IMR-90 (cell line): ENCODE results near the gene SETD2. TPM values are rescaled to one million over a fixed set of nuclear protein-coding genes. Genes with fewer than 3 reads are reported as not detected.

Source experiments
- ATAC-seq: fragments of 200-7000 bp; cut with Tn5 transposase; 2 replicates; pipeline ENCODE4 v1.9.1; 2020; ENCODE audit warnings: low read depth, mild to moderate bottlenecking, moderate library complexity
- BruUV-seq: library from RNA; stranded (reverse); fragments of 400-500 nt; replicated peaks from 2 replicates; lab custom pipeline; 2021; lab: Mats Ljungman, UMichigan
- CTCF ChIA-PET: fragments of 300-600 bp; formaldehyde crosslinking; extraction: SDS; loops from one replicate; lab custom pipeline; 2021; ENCODE audit warnings: antibody characterized with exemption; lab: Yijun Ruan, JAX
- POLR2A ChIA-PET: fragments of 300-600 bp; sonication (Branson Sonifier 250); formaldehyde crosslinking; loops from one replicate; lab custom pipeline; 2022; ENCODE audit warnings: antibody characterized with exemption; ENCODE audit not compliant: unreplicated experiment; lab: Charles Lee
- DNase-seq: peaks from one replicate; pipeline ENCODE4 v3.0.0; 2013
- H2AFZ ChIP-seq: replicated peaks from 2 replicates; pipeline ENCODE3; 2013; ENCODE audit warnings: low read length, mild to moderate bottlenecking; ENCODE audit not compliant: poor library complexity
- H2AK5ac ChIP-seq: 2 replicates; pipeline ENCODE4 v1.6.1; 2013; ENCODE audit warnings: low read depth, low read length, inconsistent platforms
- H2AK9ac ChIP-seq: replicated peaks from 2 replicates; pipeline ENCODE3; 2013; ENCODE audit warnings: mild to moderate bottlenecking, low read depth, low read length, moderate library complexity; ENCODE audit not compliant: poor library complexity
- H2BK120ac ChIP-seq: 2 replicates; pipeline ENCODE4 v1.6.1; 2013; ENCODE audit warnings: low read depth, low read length, inconsistent platforms
- H2BK15ac ChIP-seq: 3 replicates; pipeline ENCODE4 v1.6.1; 2013; ENCODE audit warnings: low read depth, low read length, inconsistent platforms
- H2BK20ac ChIP-seq: 2 replicates; pipeline ENCODE4 v1.6.1; 2013; ENCODE audit warnings: low read depth, mild to moderate bottlenecking, inconsistent platforms, low read length, moderate library complexity
- H2BK5ac ChIP-seq: 2 replicates; pipeline ENCODE4 v1.6.1; 2013; ENCODE audit warnings: mild to moderate bottlenecking, low read depth, low read length, inconsistent platforms; ENCODE audit not compliant: poor library complexity, severe bottlenecking
- H3K14ac ChIP-seq: replicated peaks from 2 replicates; pipeline ENCODE4 v1.6.1; 2013; ENCODE audit warnings: low read depth, low read length, inconsistent platforms
- H3K18ac ChIP-seq: 2 replicates; pipeline ENCODE4 v1.6.1; 2013; ENCODE audit warnings: low read depth, low read length, control low read depth
- H3K23ac ChIP-seq: 2 replicates; pipeline ENCODE4 v1.6.1; 2013; ENCODE audit warnings: low read depth, low read length, inconsistent platforms
- H3K27ac ChIP-seq: 2 replicates; pipeline ENCODE4 v1.5.1; 2013; ENCODE audit warnings: mild to moderate bottlenecking, control low read depth, low read length; ENCODE audit not compliant: insufficient read depth
- H3K27me3 ChIP-seq: 2 replicates; pipeline ENCODE4 v1.6.1; 2013; ENCODE audit warnings: low read length; ENCODE audit not compliant: control insufficient read depth, insufficient read depth
- H3K36me3 ChIP-seq: 2 replicates; pipeline ENCODE4 v1.6.1; 2013; ENCODE audit warnings: low read length, mixed read lengths; ENCODE audit not compliant: control insufficient read depth, insufficient read depth
- H3K4ac ChIP-seq: 2 replicates; pipeline ENCODE4 v1.6.1; 2013; ENCODE audit warnings: low read depth, low read length, inconsistent platforms
- H3K4me1 ChIP-seq: 2 replicates; pipeline ENCODE4 v1.6.1; 2013; ENCODE audit warnings: low read length, mixed read lengths; ENCODE audit not compliant: control insufficient read depth, insufficient read depth
- H3K4me2 ChIP-seq: 2 replicates; pipeline ENCODE4 v1.6.1; 2013; ENCODE audit warnings: low read depth, mild to moderate bottlenecking, control low read depth, low read length, moderate library complexity
- H3K4me3 ChIP-seq: 2 replicates; pipeline ENCODE4 v1.5.1; 2013; ENCODE audit warnings: low read depth, mild to moderate bottlenecking, control low read depth, low read length, moderate library complexity; ENCODE audit not compliant: insufficient read depth
- H3K56ac ChIP-seq: 2 replicates; pipeline ENCODE4 v1.6.1; 2013; ENCODE audit warnings: low read length, inconsistent platforms; ENCODE audit not compliant: insufficient read depth; ENCODE audit errors: extremely low read depth
- H3K79me1 ChIP-seq, 2 experiments: 2 replicates each; pipeline ENCODE4 v1.6.1; 2013; ENCODE audit warnings: low read length in 2 of 2, inconsistent platforms in 1 of 2, low read depth in 1 of 2
- H3K9ac ChIP-seq: 2 replicates; pipeline ENCODE4 v1.6.1; 2013; ENCODE audit warnings: low read depth, low read length, control low read depth
- H3K9me1 ChIP-seq: 2 replicates; pipeline ENCODE4 v1.6.1; 2013; ENCODE audit warnings: low read length, inconsistent platforms; ENCODE audit not compliant: insufficient read depth
- H3K9me3 ChIP-seq: 2 replicates; pipeline ENCODE4 v1.6.1; 2013; ENCODE audit warnings: low read length; ENCODE audit not compliant: control insufficient read depth, insufficient read depth
- H4K20me1 ChIP-seq: 2 replicates; pipeline ENCODE4 v1.6.1; 2013; ENCODE audit warnings: low read length, inconsistent platforms; ENCODE audit not compliant: insufficient read depth
- H4K5ac ChIP-seq: 2 replicates; pipeline ENCODE4 v1.6.1; 2013; ENCODE audit warnings: mild to moderate bottlenecking, low read depth, low read length, control low read depth
- H4K8ac ChIP-seq, 2 experiments: 2 replicates each; pipeline ENCODE4 v1.6.1; 2013; ENCODE audit warnings: low read depth in 2 of 2, low read length in 2 of 2, control low read depth in 1 of 2, inconsistent platforms in 1 of 2
- H4K91ac ChIP-seq: 2 replicates; pipeline ENCODE4 v1.6.1; 2013; ENCODE audit warnings: low read depth, low read length, inconsistent platforms; ENCODE audit not compliant: insufficient read depth
- BHLHE40 ChIP-seq: fragments of 150-350 bp; IDR thresholded peaks from 2 replicates; pipeline ENCODE4 v1.6.1; 2016; ENCODE audit warnings: mild to moderate bottlenecking, low read depth, low read length
- CEBPB ChIP-seq: IDR thresholded peaks from 2 replicates; pipeline ENCODE4 v1.6.1; 2012; ENCODE audit warnings: low read depth, low read length, improper control_type of control experiment
- FOS ChIP-seq: fragments of 150-350 bp; IDR thresholded peaks from 2 replicates; pipeline ENCODE4 v1.6.1; 2016; ENCODE audit warnings: low read depth, low read length
- NFE2L2 ChIP-seq: fragments of 150-350 bp; IDR thresholded peaks from 2 replicates; pipeline ENCODE4 v1.6.1; 2016; ENCODE audit warnings: low read depth, mild to moderate bottlenecking, low read length
- POLR2A ChIP-seq: IDR thresholded peaks from 2 replicates; pipeline ENCODE4 v1.6.1; 2012; ENCODE audit warnings: mild to moderate bottlenecking, low read depth, low read length
- RFX5 ChIP-seq: IDR thresholded peaks from 2 replicates; pipeline ENCODE4 v1.8.0; 2012; ENCODE audit warnings: low read depth, mild to moderate bottlenecking, low read length, moderate library complexity
- SMC3 ChIP-seq: fragments of 150-350 bp; IDR thresholded peaks from 2 replicates; pipeline ENCODE4 v1.6.1; 2016; ENCODE audit warnings: low read depth, mild to moderate bottlenecking, antibody characterized with exemption, low read length, moderate library complexity
- USF2 ChIP-seq: fragments of 150-350 bp; IDR thresholded peaks from 2 replicates; pipeline ENCODE4 v1.6.1; 2017; ENCODE audit warnings: mild to moderate bottlenecking, antibody characterized with exemption, low read length, low read depth
- WGBS, 2 experiments: methylation state at CpG; one replicate each; pipeline versions ENCODE4 v1.1.5 to v1.1.7; 2013; ENCODE audit warnings: missing lambda C conversion rate in 2 of 2; ENCODE audit not compliant: insufficient read length in 1 of 2; ENCODE audit errors: extremely low coverage in 2 of 2; 5-methylcytosine and 5-hydroxymethylcytosine counted together
- dilution Hi-C: fragments of 300-500 bp; cut with HindIII; formaldehyde crosslinking; loops from one replicate; pipeline ENCODE4 v1.14.3; 2018; ENCODE audit warnings: low sequenced_read_pairs; ENCODE audit not compliant: unreplicated experiment
- in situ Hi-C: fragments of 300-500 bp; cut with MboI; formaldehyde crosslinking; loops from 3 replicates; pipeline ENCODE4 v1.14.3; 2019; ENCODE audit warnings: low sequenced_read_pairs, inconsistent platforms, mixed read lengths
- intact Hi-C: fragments of 100-400 bp; cut with micrococcal nuclease; formaldehyde crosslinking; loops from 2 replicates; pipeline ENCODE4 v1.10.0; 2022
- polyA plus RNA-seq, 3 experiments: library from polyadenylated mRNA; depleted of rRNA; stranded (reverse); fragments of >200 nt; gene quantifications; 2 replicates each; pipeline ENCODE4 v1.2.3, GENCODE V29; 2012; ENCODE audit warnings: low replicate concordance in 1 of 3
- total RNA-seq: library from RNA; depleted of rRNA; stranded (reverse); fragments of >200 nt; gene quantifications from 2 replicates; pipeline ENCODE4 v1.2.3, GENCODE V29; 2012

SETD2 gene
- total and polyA plus RNA-seq, 2 of the 4 experiments (the other 2 are of a cell fraction): 18.3 to 20.1 TPM

GRCh38 chr3:47000198-47000815, 163.6 kb downstream of the SETD2 start:
- Histone ChIP-seq H4K8ac (no peak overlapping the region), H3K79me1 (no peaks in the 10 kb centered on the region), H3K36me3 (peaks cover 4% of the 10 kb centered on the region; the same call in 1 of the 2 replicates), H3K4me1 (peaks cover 5% of the 10 kb centered on the region; the same call in 1 of the 2 replicates), H3K27ac (no peak overlapping the region), H3K4ac (0 out of 2 replicates have a peak overlapping the region, but pooled peaks have one; percentile 7), H3K18ac (no peak overlapping the region), H3K9ac (no peak overlapping the region), H2BK120ac (no peak overlapping the region), H3K23ac (no peak overlapping the region), H3K9me3 (no peaks in the 10 kb centered on the region), H4K5ac (no peak overlapping the region), H4K91ac (no peak overlapping the region), H3K9me1 (peaks cover 6% of the 10 kb centered on the region; the same call in 1 of the 2 replicates), H3K14ac (no peak overlapping the region), H2AK9ac (peak overlapping the region; percentile 34), H2BK20ac (no peak overlapping the region), H2AK5ac (peak overlapping the region; percentile 57), H4K20me1 (no peaks in the 10 kb centered on the region), H3K56ac (no peak overlapping the region), H2AFZ (no peak overlapping the region), H2BK15ac (no peak overlapping the region), H3K4me3 (no peak overlapping the region), H3K4me2 (no peak overlapping the region), H2BK5ac (no peak overlapping the region), H3K27me3 (no peaks in the 10 kb centered on the region)
- dilution Hi-C loops (no loop called here), in situ Hi-C loops (no loop called here), intact Hi-C loops (no loop called here)
- 96% methylated on average over 4 of the region's 10 CpGs; no CpG with 5 or more reads in 1 of the 2 experiments for WGBS, 2 experiments
- DNase-seq (peak; percentile 46), ATAC-seq (peak; percentile 55)
- TF ChIP-seq SMC3 (no peak), NFE2L2 (no peak), USF2 (no peak), RFX5 (no peak), FOS (peak; percentile 18; the same call in 1 of the 2 replicates), POLR2A (no peak), BHLHE40 (no peak), CEBPB (no peak)
- BruUV-seq: no TSS peak
- CTCF ChIA-PET: no interaction called here
- POLR2A ChIA-PET: no interaction called here
